H1 (cell line): ENCODE data around the gene PCYT1B. TPM values are rescaled to one million over a fixed set of nuclear protein-coding genes. Genes with fewer than 3 reads are reported as not detected.

Source experiments
- CTCF ChIA-PET: fragments of 300-600 bp; sonication (Branson Sonifier 250); formaldehyde crosslinking; loops from one replicate; lab custom pipeline; 2021; ENCODE audit not compliant: partially characterized antibody; lab: Charles Lee
- POLR2A ChIA-PET: fragments of 300-600 bp; sonication (Branson Sonifier 250); formaldehyde crosslinking; loops from one replicate; lab custom pipeline; 2021; ENCODE audit warnings: inconsistent platforms; ENCODE audit not compliant: partially characterized antibody; lab: Charles Lee
- DNase-seq, 2 experiments: peaks; one replicate each; pipeline versions ENCODE4 v3.0.0 to v3.0.0-alpha.2; 2010 to 2022; ENCODE audit warnings: low spot score in 2 of 2, low read depth in 1 of 2, mixed read lengths in 1 of 2
- FAIRE-seq: peaks from 2 replicates; lab custom pipeline; 2011; peaks lifted over from hg19 to GRCh38; lab: Jason Lieb, UNC
- H2AFZ ChIP-seq: 2 replicates; pipeline ENCODE4 v1.8.1; 2012; ENCODE audit warnings: low read length, inconsistent platforms
- H2AK5ac ChIP-seq: 2 replicates; pipeline ENCODE4 v1.6.1; 2013; ENCODE audit warnings: low read depth, low read length
- H2BK120ac ChIP-seq: replicated peaks from 2 replicates; pipeline ENCODE3; 2013; ENCODE audit warnings: low read depth, low read length, inconsistent platforms
- H2BK12ac ChIP-seq: 2 replicates; pipeline ENCODE4 v1.6.1; 2013; ENCODE audit warnings: low read depth, low read length
- H2BK15ac ChIP-seq: 2 replicates; pipeline ENCODE4 v1.6.1; 2013; ENCODE audit warnings: low read length
- H2BK20ac ChIP-seq: 2 replicates; pipeline ENCODE4 v1.6.1; 2013; ENCODE audit warnings: low read length
- H2BK5ac ChIP-seq: 2 replicates; pipeline ENCODE4 v1.6.1; 2013; ENCODE audit warnings: low read depth, low read length
- H3K14ac ChIP-seq: 2 replicates; pipeline ENCODE4 v1.6.1; 2013; ENCODE audit warnings: inconsistent platforms; ENCODE audit not compliant: insufficient read length
- H3K18ac ChIP-seq: 2 replicates; pipeline ENCODE4 v1.6.1; 2013; ENCODE audit warnings: low read length; ENCODE audit errors: extremely low read depth
- H3K23ac ChIP-seq: 2 replicates; pipeline ENCODE4 v1.6.1; 2013; ENCODE audit warnings: inconsistent platforms; ENCODE audit not compliant: insufficient read length
- H3K23me2 ChIP-seq: 2 replicates; pipeline ENCODE4 v1.6.1; 2013; ENCODE audit warnings: low read depth, low read length
- H3K27ac ChIP-seq: 2 replicates; pipeline ENCODE4 v1.6.1; 2011; ENCODE audit warnings: low read depth, low read length, inconsistent platforms
- H3K27me3 ChIP-seq, 4 experiments: replicated peaks in 1 of 4; 1 replicate in 1 of 4; 2 replicates in 3 of 4; pipeline versions ENCODE4 v1.6.1 to v1.8.1; 2011 to 2013; ENCODE audit warnings: low read length in 3 of 4, mild to moderate bottlenecking in 3 of 4, inconsistent platforms in 2 of 4, mixed read lengths in 2 of 4, moderate library complexity in 1 of 4; ENCODE audit not compliant: control insufficient read depth in 3 of 4, insufficient read depth in 3 of 4; ENCODE audit errors: extremely low read depth in 1 of 4
- H3K36me3 ChIP-seq, 4 experiments: 2 replicates each; pipeline versions ENCODE4 v1.6.1 to v1.8.1; 2011 to 2013; ENCODE audit warnings: mild to moderate bottlenecking in 4 of 4, low read length in 3 of 4, moderate library complexity in 2 of 4, control low read depth in 1 of 4, inconsistent platforms in 1 of 4; ENCODE audit not compliant: insufficient read depth in 4 of 4, control insufficient read depth in 2 of 4
- H3K4ac ChIP-seq: replicated peaks from 2 replicates; pipeline ENCODE3; 2013; ENCODE audit warnings: low read length, low read depth, mixed read lengths, inconsistent platforms; ENCODE audit not compliant: insufficient read length
- H3K4me1 ChIP-seq, 4 experiments: replicated peaks in 1 of 4; 1 replicate in 1 of 4; 2 replicates in 3 of 4; pipeline versions ENCODE4 v1.6.1 to v1.8.1; 2011 to 2013; ENCODE audit warnings: low read length in 3 of 4, inconsistent platforms in 2 of 4, mixed read lengths in 1 of 4; ENCODE audit not compliant: insufficient read depth in 4 of 4, control insufficient read depth in 3 of 4
- H3K4me2 ChIP-seq, 2 experiments: 2 replicates each; pipeline versions ENCODE4 v1.6.1 to v1.8.1; 2011 to 2013; ENCODE audit warnings: low read depth in 2 of 2, low read length in 2 of 2, control low read depth in 1 of 2, inconsistent platforms in 1 of 2, mild to moderate bottlenecking in 1 of 2; ENCODE audit not compliant: insufficient read depth in 1 of 2
- H3K4me3 ChIP-seq, 4 experiments: fragments of 200-600, 300-600 bp in 1 of 4; sonication (generic), shearing (Covaris generic), sonication (Bioruptor Twin) in 1 of 4; 2 replicates each; pipeline versions ENCODE4 v1.5.1 to v1.8.1; 2011 to 2016; ENCODE audit warnings: low read length in 4 of 4, low read depth in 3 of 4, control low read depth in 2 of 4, inconsistent platforms in 2 of 4, mild to moderate bottlenecking in 2 of 4, mixed read lengths in 1 of 4, moderate library complexity in 1 of 4; ENCODE audit not compliant: insufficient read depth in 2 of 4; ENCODE audit errors: extremely low read depth in 1 of 4
- H3K56ac ChIP-seq: replicated peaks from 2 replicates; pipeline ENCODE3; 2013; ENCODE audit warnings: low read depth, mild to moderate bottlenecking, mixed read lengths, low read length, inconsistent platforms; ENCODE audit not compliant: insufficient read length
- H3K79me1 ChIP-seq: 2 replicates; pipeline ENCODE4 v1.6.1; 2013; ENCODE audit warnings: low read depth, low read length, control low read depth
- H3K79me2 ChIP-seq, 2 experiments: 2 replicates each; pipeline versions ENCODE4 v1.6.1 to v1.8.1; 2012 to 2013; ENCODE audit warnings: low read length in 2 of 2, mild to moderate bottlenecking in 2 of 2, inconsistent platforms in 1 of 2; ENCODE audit not compliant: insufficient read depth in 2 of 2, control insufficient read depth in 1 of 2
- H3K9ac ChIP-seq, 4 experiments: replicated peaks in 1 of 4; 1 replicate in 1 of 4; 2 replicates in 3 of 4; pipeline versions ENCODE4 v1.6.1 to v1.8.1; 2011 to 2013; ENCODE audit warnings: low read depth in 3 of 4, low read length in 3 of 4, control low read depth in 2 of 4, mild to moderate bottlenecking in 2 of 4, moderate library complexity in 2 of 4, inconsistent platforms in 1 of 4; ENCODE audit errors: extremely low read depth in 1 of 4
- H3K9me3 ChIP-seq, 2 experiments: 2 replicates each; pipeline versions ENCODE4 v1.6.1 to v1.8.1; 2012 to 2013; ENCODE audit warnings: mild to moderate bottlenecking in 2 of 2, moderate library complexity in 2 of 2, control low read depth in 1 of 2, inconsistent platforms in 1 of 2, low read depth in 1 of 2, low read length in 1 of 2, mixed read lengths in 1 of 2; ENCODE audit not compliant: insufficient read depth in 2 of 2
- H4K20me1 ChIP-seq, 2 experiments: replicated peaks in 1 of 2; 2 replicates each; pipeline versions ENCODE3 to v1.8.1; 2011 to 2013; ENCODE audit warnings: inconsistent platforms in 2 of 2, low read length in 2 of 2, mild to moderate bottlenecking in 1 of 2; ENCODE audit not compliant: insufficient read depth in 2 of 2, control insufficient read depth in 1 of 2
- H4K5ac ChIP-seq: 2 replicates; pipeline ENCODE4 v1.6.1; 2013; ENCODE audit warnings: low read length, low read depth, mixed read lengths, inconsistent platforms; ENCODE audit not compliant: insufficient read length
- H4K8ac ChIP-seq: 2 replicates; pipeline ENCODE4 v1.8.0; 2013; ENCODE audit warnings: mild to moderate bottlenecking, moderate library complexity, low read length, inconsistent platforms; ENCODE audit not compliant: insufficient read depth; ENCODE audit errors: extremely low read depth
- H4K91ac ChIP-seq: replicated peaks from 2 replicates; pipeline ENCODE3; 2013; ENCODE audit warnings: low read length, mixed read lengths, inconsistent platforms; ENCODE audit not compliant: insufficient read length
- EGR1 ChIP-seq: IDR thresholded peaks from 2 replicates; pipeline ENCODE4 v1.6.1; 2011; ENCODE audit warnings: low read depth, low read length, borderline replicate concordance
- EP300 ChIP-seq, 2 experiments: IDR thresholded peaks; 1 replicate in 1 of 2; 2 replicates in 1 of 2; pipeline ENCODE4 v1.6.1; 2011 to 2012; ENCODE audit warnings: low read depth in 2 of 2, low read length in 2 of 2, mild to moderate bottlenecking in 2 of 2, borderline replicate concordance in 1 of 2, inconsistent platforms in 1 of 2, moderate library complexity in 1 of 2
- EZH2 ChIP-seq: fragments of 200-600 bp; sonication (generic); IDR thresholded peaks from 2 replicates; pipeline ENCODE4 v1.7.1; 2012; ENCODE audit warnings: low read depth, mild to moderate bottlenecking, moderate library complexity, low read length, inconsistent platforms; ENCODE audit not compliant: severe bottlenecking
- FOSL1 ChIP-seq: IDR thresholded peaks from 2 replicates; pipeline ENCODE4 v1.6.1; 2011; ENCODE audit warnings: mild to moderate bottlenecking, low read depth, low read length, moderate library complexity; ENCODE audit not compliant: insufficient read depth
- JUN ChIP-seq: IDR thresholded peaks from 2 replicates; pipeline ENCODE4 v1.6.1; 2011; ENCODE audit warnings: low read depth, mild to moderate bottlenecking, improper control_type of control experiment, low read length
- POLR2A ChIP-seq, 2 experiments: IDR thresholded peaks; 1 replicate in 1 of 2; 2 replicates in 1 of 2; pipeline ENCODE4 v1.6.1; 2011; ENCODE audit warnings: low read depth in 2 of 2, low read length in 2 of 2, mild to moderate bottlenecking in 2 of 2; ENCODE audit errors: control extremely low read depth in 1 of 2
- RAD21 ChIP-seq, 2 experiments: IDR thresholded peaks in 1 of 2; conservative IDR thresholded peaks in 1 of 2; 2 replicates each; pipeline ENCODE4 v1.6.1; 2011; ENCODE audit warnings: low read depth in 2 of 2, low read length in 2 of 2, improper control_type of control experiment in 1 of 2, inconsistent platforms in 1 of 2, mild to moderate bottlenecking in 1 of 2, moderate library complexity in 1 of 2
- RFX5 ChIP-seq: IDR thresholded peaks from 2 replicates; pipeline ENCODE4 v1.6.1; 2011; ENCODE audit warnings: low read depth, low read length, improper control_type of control experiment, borderline replicate concordance
- SIRT6 ChIP-seq: IDR thresholded peaks from one replicate; pipeline ENCODE4 v1.7.1; 2012; ENCODE audit warnings: low read length, inconsistent platforms
- SRF ChIP-seq: IDR thresholded peaks from 2 replicates; pipeline ENCODE4 v1.6.1; 2011; ENCODE audit warnings: mild to moderate bottlenecking, low read depth, low read length, moderate library complexity
- ZNF274 ChIP-seq: IDR thresholded peaks from 2 replicates; pipeline ENCODE4 v1.7.0; 2012; ENCODE audit warnings: low read length, borderline replicate concordance; ENCODE audit errors: extremely low read depth
- WGBS, 2 experiments: shearing (Covaris generic) in 1 of 2; methylation state at CpG; one replicate each; pipeline versions ENCODE4 v1.1.6 to v1.1.7; 2013 to 2015; ENCODE audit warnings: low lambda C conversion rate in 2 of 2, mixed read lengths in 2 of 2, inconsistent platforms in 1 of 2, low coverage in 1 of 2, missing lambda C conversion rate in 1 of 2; ENCODE audit not compliant: insufficient replicate concordance in 2 of 2, insufficient coverage in 1 of 2, insufficient read length in 1 of 2; ENCODE audit errors: extremely low coverage in 1 of 2, missing lambda C conversion rate in 1 of 2; 5-methylcytosine and 5-hydroxymethylcytosine counted together
- polyA plus RNA-seq, 7 experiments: library from polyadenylated mRNA; depleted of rRNA in 3 of 7; stranded (reverse) in 5 of 7; unstranded in 2 of 7; fragments of >200 nt in 5 of 7; fragments of 200-250 nt in 2 of 7; gene quantifications; 1 replicate in 5 of 7; 2 replicates in 1 of 7; 4 replicates in 1 of 7; pipeline versions ENCODE4 v1.2.1 to v1.2.3, GENCODE V29; 2011 to 2013; ENCODE audit warnings: missing spikeins in 2 of 7, mixed read lengths in 2 of 7
- total RNA-seq: library from RNA; stranded (reverse); fragmentation: NEBNext Ultra II Directional; extraction: Animal tissue kit (Norgen Biotek cat#: 25700); gene quantifications from 2 replicates; pipeline ENCODE4 v1.2.1, GENCODE V29; 2021

Gene PCYT1B
- total and polyA plus RNA-seq, 2 of the 8 experiments (the other 6 are each of a cell fraction or from before 2014, with no cell fraction given) = 17.9 to 30.6 TPM

DNA sequence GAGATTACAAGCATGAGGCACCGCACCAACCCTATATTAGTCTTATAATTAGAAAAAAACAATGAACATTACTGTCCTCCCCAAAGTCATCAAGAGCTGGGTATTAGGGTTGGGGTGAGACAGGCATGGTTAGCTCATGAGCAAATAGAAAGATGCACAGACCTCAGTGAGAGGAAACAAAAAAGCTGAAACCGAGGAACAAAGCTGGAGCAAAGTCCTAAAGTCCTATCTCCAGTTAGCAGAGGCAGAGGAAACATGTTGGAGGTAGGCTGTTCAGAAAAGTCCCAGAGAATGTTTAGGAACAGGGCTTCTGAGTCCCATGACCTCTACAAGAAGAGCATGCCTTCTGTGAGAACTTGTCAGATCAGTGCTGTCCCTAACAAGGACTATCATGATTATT, 4.6 kb upstream of the PCYT1B start:
- no peaks in the 10 kb centered on the region for H3K9me3 ChIP-seq
- no peak overlapping the region for H3K4me3 ChIP-seq
- no peak overlapping the region for H2BK12ac ChIP-seq
- DNase-seq (no peak), FAIRE-seq (no peak)
- no peak overlapping the region for H4K91ac ChIP-seq
- H3K79me2 ChIP-seq = no peaks in the 10 kb centered on the region
- no peak overlapping the region for H3K4me2 ChIP-seq
- no peaks in the 10 kb centered on the region for H4K20me1 ChIP-seq
- H3K23me2 ChIP-seq = no peaks in the 10 kb centered on the region
- no peak overlapping the region for H2BK5ac ChIP-seq
- no peak overlapping the region for H2AK5ac ChIP-seq
- no peak overlapping the region for H4K5ac ChIP-seq
- H4K8ac ChIP-seq = no peak overlapping the region
- H3K4ac ChIP-seq = no peak overlapping the region
- no peak overlapping the region for H3K27ac ChIP-seq
- ChIA-PET CTCF (no interaction called here), POLR2A (no interaction called here)
- no peak overlapping the region for H3K23ac ChIP-seq
- no peak for TF ChIP-seq EZH2
- no peak for TF ChIP-seq JUN
- no peak for TF ChIP-seq EP300 (IDR thresholded peaks at IDR 0.05; ENCODE audit: borderline replicate concordance in 1 of 2, low read depth in 2 of 2, low read length in 2 of 2)
- no peak for TF ChIP-seq RFX5
- TF ChIP-seq SRF = no peak
- TF ChIP-seq POLR2A (IDR thresholded peaks at IDR 0.05; ENCODE audit: control extremely low read depth in 1 of 2, low read depth in 2 of 2, low read length in 2 of 2) = no peak
- no peak for TF ChIP-seq EGR1
- no peak for TF ChIP-seq SIRT6
- no peak for TF ChIP-seq RAD21 (IDR thresholded peaks at IDR 0.05 in 1 of 2, conservative IDR thresholded peaks at IDR 0.05 in 1 of 2; ENCODE audit: low read depth in 2 of 2, low read length in 2 of 2)
- no peak for TF ChIP-seq FOSL1
- no peak for TF ChIP-seq ZNF274
- H2BK20ac ChIP-seq = no peak overlapping the region
- H3K9ac ChIP-seq = no peak overlapping the region
- WGBS, 2 experiments = 93% methylated on average over 2 of the region's 2 CpGs; no CpG with 5 or more reads in 1 of the 2 experiments
- no peak overlapping the region for H3K14ac ChIP-seq
- H3K27me3 ChIP-seq = no peaks in the 10 kb centered on the region
- H2BK15ac ChIP-seq = no peak overlapping the region
- no peak overlapping the region for H2BK120ac ChIP-seq
- H3K79me1 ChIP-seq = no peaks in the 10 kb centered on the region
- H2AFZ ChIP-seq = no peak overlapping the region
- H3K18ac ChIP-seq = no peak overlapping the region
- H3K56ac ChIP-seq = no peak overlapping the region
- H3K36me3 ChIP-seq = no peaks in the 10 kb centered on the region
- H3K4me1 ChIP-seq = peaks cover 0 to 10% (median 6%) of the 10 kb centered on the region in 4 experiments; a peak in 4 of 7 replicates
